Endothelial cell of umbilical vein (primary cell): ENCODE results near the gene ROPN1B.

Source experiments
- EZH2 ChIP-seq: IDR thresholded peaks from 2 replicates; pipeline ENCODE4 v1.6.1; 2012; ENCODE audit warnings: borderline replicate concordance, low read depth, mild to moderate bottlenecking, moderate library complexity, low read length, inconsistent platforms; ENCODE audit not compliant: severe bottlenecking
- FOS ChIP-seq: IDR thresholded peaks from 2 replicates; pipeline ENCODE4 v1.6.1; 2011; ENCODE audit warnings: mild to moderate bottlenecking, low read length, moderate library complexity, borderline replicate concordance; ENCODE audit not compliant: insufficient read depth
- JUN ChIP-seq: IDR thresholded peaks from 2 replicates; pipeline ENCODE4 v1.6.1; 2011; ENCODE audit warnings: borderline replicate concordance, low read depth; ENCODE audit not compliant: insufficient read length, insufficient read depth
- POLR2A ChIP-seq: IDR thresholded peaks from 2 replicates; pipeline ENCODE4 v1.6.1; 2012; ENCODE audit warnings: low read depth, mild to moderate bottlenecking, control low read depth, low read length
- POLR2AphosphoS5 ChIP-seq: IDR thresholded peaks from 2 replicates; pipeline ENCODE4 v1.6.1; 2012; ENCODE audit warnings: low read depth, mild to moderate bottlenecking, control low read depth, low read length, moderate library complexity; ENCODE audit not compliant: insufficient read depth
- TF ChIP-seq, protein P1 (sequence below), 2 donors: IDR thresholded peaks; 1 replicate in 1 of 2; 2 replicates in 1 of 2; pipeline ENCODE4 v1.5.1; 2011; ENCODE audit warnings: low read length in 2 of 2, mild to moderate bottlenecking in 2 of 2, moderate library complexity in 2 of 2, control low read depth in 1 of 2, inconsistent platforms in 1 of 2, low read depth in 1 of 2; ENCODE audit not compliant: insufficient read depth in 1 of 2; ENCODE audit errors: extremely low read depth in 1 of 2
- TF ChIP-seq, protein P2 (sequence below): IDR thresholded peaks from 2 replicates; pipeline ENCODE4 v1.6.1; 2011; ENCODE audit not compliant: insufficient read depth, insufficient read length

DNA sequence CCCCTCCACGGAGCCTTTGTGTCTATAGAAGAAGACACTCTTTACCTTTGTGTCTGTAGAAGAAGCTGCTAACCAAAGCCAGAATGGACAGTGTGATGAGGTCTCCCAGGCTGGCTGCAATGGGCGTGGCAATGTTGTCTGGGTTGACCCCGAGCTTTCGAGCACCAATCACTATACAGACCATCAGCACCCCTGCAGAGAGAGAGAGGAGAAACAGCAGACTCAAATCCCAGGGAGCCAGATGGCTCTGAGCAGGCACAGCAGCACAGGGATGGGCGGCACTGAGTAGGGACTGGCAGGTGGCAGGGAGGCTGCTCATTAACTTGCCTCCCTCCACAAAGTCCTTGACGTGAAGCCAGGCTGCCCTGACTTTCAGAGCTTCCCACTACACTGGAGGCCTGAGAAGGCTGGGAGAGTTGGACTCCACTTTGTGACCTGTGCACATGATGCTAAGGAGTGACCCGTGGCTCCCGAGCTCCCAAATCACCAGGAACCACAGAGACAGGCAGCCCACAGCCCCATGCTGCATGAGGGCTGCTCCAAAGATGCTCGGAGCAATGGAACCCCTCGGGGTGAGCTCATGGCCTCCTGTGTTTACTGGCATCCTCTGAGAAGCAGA lies 53.9 kb downstream of the ROPN1B start:
- TF ChIP-seq, protein P1, sequence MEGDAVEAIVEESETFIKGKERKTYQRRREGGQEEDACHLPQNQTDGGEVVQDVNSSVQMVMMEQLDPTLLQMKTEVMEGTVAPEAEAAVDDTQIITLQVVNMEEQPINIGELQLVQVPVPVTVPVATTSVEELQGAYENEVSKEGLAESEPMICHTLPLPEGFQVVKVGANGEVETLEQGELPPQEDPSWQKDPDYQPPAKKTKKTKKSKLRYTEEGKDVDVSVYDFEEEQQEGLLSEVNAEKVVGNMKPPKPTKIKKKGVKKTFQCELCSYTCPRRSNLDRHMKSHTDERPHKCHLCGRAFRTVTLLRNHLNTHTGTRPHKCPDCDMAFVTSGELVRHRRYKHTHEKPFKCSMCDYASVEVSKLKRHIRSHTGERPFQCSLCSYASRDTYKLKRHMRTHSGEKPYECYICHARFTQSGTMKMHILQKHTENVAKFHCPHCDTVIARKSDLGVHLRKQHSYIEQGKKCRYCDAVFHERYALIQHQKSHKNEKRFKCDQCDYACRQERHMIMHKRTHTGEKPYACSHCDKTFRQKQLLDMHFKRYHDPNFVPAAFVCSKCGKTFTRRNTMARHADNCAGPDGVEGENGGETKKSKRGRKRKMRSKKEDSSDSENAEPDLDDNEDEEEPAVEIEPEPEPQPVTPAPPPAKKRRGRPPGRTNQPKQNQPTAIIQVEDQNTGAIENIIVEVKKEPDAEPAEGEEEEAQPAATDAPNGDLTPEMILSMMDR (IDR thresholded peaks at IDR 0.05; ENCODE audit: extremely low read depth in 1 of 2, insufficient read depth in 1 of 2, low read depth in 1 of 2, low read length in 2 of 2) = no peak
- TF ChIP-seq POLR2AphosphoS5 = no peak
- TF ChIP-seq POLR2A = no peak
- no peak for TF ChIP-seq FOS
- no peak for TF ChIP-seq EZH2
- TF ChIP-seq, protein P2, sequence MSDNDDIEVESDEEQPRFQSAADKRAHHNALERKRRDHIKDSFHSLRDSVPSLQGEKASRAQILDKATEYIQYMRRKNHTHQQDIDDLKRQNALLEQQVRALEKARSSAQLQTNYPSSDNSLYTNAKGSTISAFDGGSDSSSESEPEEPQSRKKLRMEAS = no peak
- no peak for TF ChIP-seq JUN
